Cardiac muscle cell (in vitro differentiated cells and primary cell): ENCODE data around the gene POP7. TPM values are rescaled to one million over a fixed set of nuclear protein-coding genes. Genes with fewer than 3 reads are reported as not detected.

ENCODE experiments used
- DNase-seq, 2 donors: peaks; one replicate each; pipeline versions ENCODE4 v3.0.0 to v3.0.0-alpha.2; 2010 to 2017; ENCODE audit warnings: low read depth in 1 of 2, low spot score in 1 of 2
- H3K27ac ChIP-seq: fragments of 200-600 bp; sonication (generic); 2 replicates; pipeline ENCODE4 v1.5.1; 2016
- H3K27me3 ChIP-seq: fragments of 200-600 bp; sonication (generic); 2 replicates; pipeline ENCODE4 v1.6.0; 2016; ENCODE audit warnings: control low read depth
- H3K36me3 ChIP-seq: fragments of 200-600 bp; sonication (generic); 2 replicates; pipeline ENCODE4 v1.5.1; 2016; ENCODE audit warnings: control low read depth
- H3K4me1 ChIP-seq: fragments of 200-600 bp; sonication (generic); 2 replicates; pipeline ENCODE4 v1.8.1; 2017; ENCODE audit warnings: low read depth, mild to moderate bottlenecking, mixed run types
- H3K4me3 ChIP-seq: fragments of 200-600 bp; sonication (generic); 2 replicates; pipeline ENCODE4 v1.5.1; 2016; ENCODE audit warnings: mild to moderate bottlenecking
- H3K9me3 ChIP-seq: fragments of 200-600 bp; sonication (generic); 2 replicates; pipeline ENCODE4 v1.5.1; 2017; ENCODE audit warnings: low read depth, mild to moderate bottlenecking, control low read depth
- polyA plus RNA-seq: library from polyadenylated mRNA; unstranded; fragments of >200 nt; fragmentation: Nextera tagmentation; extraction: Ambion mirVana; gene quantifications from 2 replicates; pipeline ENCODE4 v1.2.1, GENCODE V29; 2016
- total RNA-seq: library from RNA; depleted of rRNA; stranded (reverse); fragments of >200 nt; gene quantifications from 2 replicates; pipeline ENCODE4 v1.2.3, GENCODE V29; 2016
- TF ChIP-seq, protein P1 (sequence below): IDR thresholded peaks from 2 replicates; pipeline ENCODE4 v1.5.1; 2012; ENCODE audit warnings: low read depth, mild to moderate bottlenecking, low read length

The POP7 gene
- total and polyA plus RNA-seq, 2 experiments from 2014 or later, result 30.6 to 68.3 TPM

DNA sequence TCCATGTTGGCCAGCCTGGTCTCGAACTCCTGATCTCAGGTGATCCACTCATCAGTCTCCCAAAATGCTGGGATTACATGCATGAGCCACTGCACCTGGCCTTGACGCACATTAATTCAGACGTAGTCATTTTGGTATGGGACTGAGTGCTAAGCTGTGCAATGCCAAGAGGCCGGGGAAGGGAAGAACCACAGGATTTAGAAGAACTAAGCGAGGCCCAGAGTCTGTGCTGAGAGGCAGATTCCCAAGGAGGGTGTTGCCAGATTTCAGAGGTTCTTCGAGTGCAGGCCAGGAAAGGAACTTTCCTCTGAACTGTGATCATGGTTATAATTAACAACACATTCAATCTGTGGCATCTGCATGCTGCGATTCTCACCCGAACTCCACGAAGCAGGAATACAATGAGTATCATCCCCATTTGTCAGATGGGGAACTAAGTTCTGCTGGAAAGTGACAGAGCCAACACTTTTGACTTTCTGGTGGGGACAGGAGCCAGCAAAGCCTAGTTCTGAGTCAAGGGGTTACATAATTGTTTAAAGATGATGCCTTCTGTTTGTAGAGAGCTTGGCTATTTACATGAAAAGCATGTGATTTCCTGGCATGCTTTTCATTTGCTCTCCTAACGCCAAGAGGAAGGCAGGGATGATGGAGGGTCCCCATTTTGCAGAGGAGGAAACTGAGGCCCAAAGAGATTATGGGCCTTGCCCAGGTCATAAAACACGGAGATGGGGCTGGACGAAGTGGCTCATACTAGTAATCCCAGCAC, 21.3 kb downstream of the POP7 start:
- no peaks in the 10 kb centered on the region for H3K9me3 ChIP-seq
- H3K4me1 ChIP-seq, result no peaks in the 10 kb centered on the region
- peak in 1 of 2 donors; percentile 54 for DNase-seq
- no peak overlapping the region for H3K4me3 ChIP-seq
- H3K36me3 ChIP-seq, result no peaks in the 10 kb centered on the region
- no peak overlapping the region for H3K27ac ChIP-seq
- TF ChIP-seq, protein P1, sequence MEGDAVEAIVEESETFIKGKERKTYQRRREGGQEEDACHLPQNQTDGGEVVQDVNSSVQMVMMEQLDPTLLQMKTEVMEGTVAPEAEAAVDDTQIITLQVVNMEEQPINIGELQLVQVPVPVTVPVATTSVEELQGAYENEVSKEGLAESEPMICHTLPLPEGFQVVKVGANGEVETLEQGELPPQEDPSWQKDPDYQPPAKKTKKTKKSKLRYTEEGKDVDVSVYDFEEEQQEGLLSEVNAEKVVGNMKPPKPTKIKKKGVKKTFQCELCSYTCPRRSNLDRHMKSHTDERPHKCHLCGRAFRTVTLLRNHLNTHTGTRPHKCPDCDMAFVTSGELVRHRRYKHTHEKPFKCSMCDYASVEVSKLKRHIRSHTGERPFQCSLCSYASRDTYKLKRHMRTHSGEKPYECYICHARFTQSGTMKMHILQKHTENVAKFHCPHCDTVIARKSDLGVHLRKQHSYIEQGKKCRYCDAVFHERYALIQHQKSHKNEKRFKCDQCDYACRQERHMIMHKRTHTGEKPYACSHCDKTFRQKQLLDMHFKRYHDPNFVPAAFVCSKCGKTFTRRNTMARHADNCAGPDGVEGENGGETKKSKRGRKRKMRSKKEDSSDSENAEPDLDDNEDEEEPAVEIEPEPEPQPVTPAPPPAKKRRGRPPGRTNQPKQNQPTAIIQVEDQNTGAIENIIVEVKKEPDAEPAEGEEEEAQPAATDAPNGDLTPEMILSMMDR, result no peak
- peaks cover 15% of the 10 kb centered on the region for H3K27me3 ChIP-seq

DNA sequence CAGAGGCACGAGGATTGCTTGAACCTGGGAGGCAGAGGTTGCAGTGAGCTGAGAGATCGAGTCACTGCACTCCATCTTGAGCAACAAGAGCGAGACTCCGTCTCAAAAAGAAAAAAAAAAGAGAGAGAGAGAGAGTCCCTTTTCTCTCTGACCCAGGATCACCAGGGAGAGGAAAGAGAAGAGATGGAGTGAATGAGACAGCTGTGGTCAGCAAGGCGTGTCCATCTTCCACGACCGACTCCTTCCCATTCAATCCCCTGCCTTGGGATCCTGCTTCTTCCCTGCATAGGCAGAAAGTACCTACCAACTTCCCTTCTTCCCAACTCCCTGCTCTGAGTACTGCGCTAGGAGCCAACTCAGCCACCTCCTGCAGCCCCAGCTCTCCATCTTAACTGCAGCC, 22.3 kb downstream of the POP7 start:
- DNase-seq, result no peak
- TF ChIP-seq, protein P1, result no peak

DNA sequence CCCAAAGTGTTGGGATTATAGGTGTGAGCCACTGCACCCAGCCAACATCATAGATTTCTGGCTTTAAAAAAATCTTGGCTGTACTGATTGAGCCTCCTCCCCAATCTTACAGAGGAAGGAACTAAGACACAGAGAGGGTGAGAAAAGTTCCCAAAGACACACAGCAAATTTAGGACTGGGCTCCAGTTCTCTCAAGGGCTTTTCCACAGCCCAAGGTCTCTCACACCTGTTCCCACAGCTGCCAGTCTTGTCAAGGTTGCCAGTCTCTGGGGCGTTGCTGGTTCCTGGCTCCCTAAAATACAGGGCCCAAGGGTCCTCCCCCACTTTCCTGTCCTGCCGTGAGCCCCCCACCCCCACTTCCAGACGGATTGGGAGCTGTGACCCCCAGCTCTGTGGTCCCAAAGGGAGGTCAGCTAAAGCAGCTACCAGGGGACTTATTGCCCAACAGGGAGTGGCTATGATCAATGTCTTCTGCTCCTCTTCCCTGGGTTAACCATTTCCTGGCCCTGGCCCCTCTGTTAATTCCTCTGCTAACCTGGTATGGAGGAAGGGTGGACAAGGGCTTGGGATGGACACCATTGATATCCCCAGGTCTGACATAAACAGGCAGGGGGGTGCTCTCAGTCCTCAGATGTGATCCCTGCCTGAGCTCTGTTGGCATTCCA, 24.3 kb downstream of the POP7 start:
- H3K4me3 ChIP-seq, result no peak overlapping the region
- H3K4me1 ChIP-seq, result no peaks in the 10 kb centered on the region
- no peaks in the 10 kb centered on the region for H3K9me3 ChIP-seq
- H3K27ac ChIP-seq, result no peak overlapping the region
- peaks cover 7% of the 10 kb centered on the region for H3K27me3 ChIP-seq
- no peak for DNase-seq
- no peaks in the 10 kb centered on the region for H3K36me3 ChIP-seq
- TF ChIP-seq, protein P1, result no peak

More for the DNA sequence above, 22.3 kb downstream of the POP7 start:
- no peaks in the 10 kb centered on the region for H3K4me1 ChIP-seq
- no peak overlapping the region for H3K27ac ChIP-seq
- H3K9me3 ChIP-seq, result no peaks in the 10 kb centered on the region
- no peaks in the 10 kb centered on the region for H3K36me3 ChIP-seq
- H3K4me3 ChIP-seq, result no peak overlapping the region
- peaks cover 7% of the 10 kb centered on the region for H3K27me3 ChIP-seq

DNA sequence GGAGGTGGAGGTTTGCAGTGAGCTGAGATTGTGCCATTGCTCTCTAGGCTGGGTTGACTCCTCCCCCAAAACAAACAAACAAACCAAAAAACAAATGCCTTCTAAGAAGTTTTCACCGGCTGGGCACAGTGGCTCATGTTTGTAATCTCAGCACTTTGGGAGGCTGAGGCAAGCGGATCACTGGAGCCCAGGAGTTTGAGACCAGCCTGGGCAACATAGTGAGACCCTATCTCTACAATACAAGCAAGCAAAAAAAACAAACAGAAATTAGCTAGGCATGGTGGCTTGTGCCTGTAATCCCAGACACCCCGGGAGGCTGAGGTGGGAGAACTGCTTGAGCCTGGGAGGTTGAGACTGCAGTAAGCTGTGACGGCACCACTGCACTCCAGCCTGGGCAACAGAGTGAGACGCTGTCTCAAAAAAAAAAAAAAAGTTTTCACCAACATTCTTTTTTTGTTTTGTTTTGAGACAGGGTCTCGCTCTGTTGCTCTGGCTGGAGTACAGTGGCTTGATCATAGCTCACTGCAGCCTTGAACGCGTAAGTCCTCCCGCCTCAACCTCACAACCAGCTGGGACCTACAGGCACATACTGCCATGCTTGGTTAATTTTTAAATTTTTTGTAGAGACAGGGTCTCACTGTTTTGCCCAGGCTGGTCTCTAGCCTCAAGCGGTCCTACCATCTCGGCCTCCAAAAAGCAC, 26.2 kb downstream of the POP7 start:
- Histone ChIP-seq H3K9me3 (no peaks in the 10 kb centered on the region), H3K36me3 (no peaks in the 10 kb centered on the region), H3K27me3 (peaks cover 7% of the 10 kb centered on the region), H3K27ac (no peak overlapping the region), H3K4me1 (no peaks in the 10 kb centered on the region), H3K4me3 (no peak overlapping the region)
- no peak for DNase-seq
- TF ChIP-seq, protein P1, result no peak

DNA sequence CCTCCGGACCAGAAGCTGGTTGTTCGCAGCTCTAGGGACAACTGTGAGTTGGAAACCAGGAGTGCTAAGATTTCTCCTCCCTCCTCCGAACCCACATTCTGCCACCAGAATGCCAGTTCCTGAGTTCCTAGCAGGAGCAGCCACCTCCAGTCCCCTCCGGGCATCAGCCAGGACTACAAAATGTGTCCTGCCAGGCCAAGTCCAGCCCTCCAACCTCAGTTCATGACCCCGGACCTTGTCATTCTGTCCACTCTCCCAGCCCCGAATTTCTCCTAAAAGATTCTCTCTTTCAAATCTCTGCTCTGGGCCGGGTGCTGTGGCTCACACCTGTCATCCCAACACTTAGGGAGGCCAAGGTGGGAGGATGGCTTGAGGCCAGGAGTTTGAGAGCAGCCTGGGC, 29.8 kb downstream of the POP7 start:
- Histone ChIP-seq H3K4me1 (no peaks in the 10 kb centered on the region), H3K27ac (no peak overlapping the region), H3K36me3 (no peaks in the 10 kb centered on the region), H3K9me3 (no peaks in the 10 kb centered on the region), H3K4me3 (no peak overlapping the region), H3K27me3 (no peaks in the 10 kb centered on the region)
- TF ChIP-seq, protein P1, result no peak
- DNase-seq, result no peak
